ENCODE results near the gene REN. TPM values are rescaled to one million over a fixed set of nuclear protein-coding genes. Genes with fewer than 3 reads are reported as not detected.

The REN gene
- total and polyA plus RNA-seq, 2 donors (not counting 1 experiment from before 2014, with no cell fraction given), result 0.17 to 0.20 TPM

GRCh38 chr1:204188959-204189639 lies 23.0 kb upstream of the REN start:
- no peak overlapping the region for H3K4me2 ChIP-seq (ENCODE audit: extremely low read depth, insufficient read depth, low read length)
- no peaks in the 10 kb centered on the region for H3K4me1 ChIP-seq (ENCODE audit: control insufficient read depth, extremely low read depth, insufficient read depth, low read length)
- no peaks in the 10 kb centered on the region for H3K79me2 ChIP-seq (ENCODE audit: control insufficient read depth, insufficient read depth, low read length)
- H4K20me1 ChIP-seq (ENCODE audit: control insufficient read depth, extremely low read depth, insufficient read depth, low read length), result no peaks in the 10 kb centered on the region
- no peak overlapping the region for H3K27ac ChIP-seq (ENCODE audit: insufficient read depth, low read length)
- H2AFZ ChIP-seq (ENCODE audit: low read length), result no peak overlapping the region
- no peaks in the 10 kb centered on the region for H3K36me3 ChIP-seq (ENCODE audit: control insufficient read depth, insufficient read depth, low read length)
- no peak for DNase-seq (ENCODE audit: low read depth in 2 of 2)
- no peak overlapping the region for H3K4me3 ChIP-seq (replicated peaks in 1 of 4; ENCODE audit: control extremely low read depth in 1 of 4, insufficient read depth in 1 of 4, low read depth in 3 of 4, low read length in 4 of 4)
- H3K9ac ChIP-seq (ENCODE audit: insufficient read depth, low read length), result no peak overlapping the region
- TF ChIP-seq EZH2 (IDR thresholded peaks at IDR 0.05; ENCODE audit: low read length, missing control alignments), result no peak
- TF ChIP-seq, protein P1, sequence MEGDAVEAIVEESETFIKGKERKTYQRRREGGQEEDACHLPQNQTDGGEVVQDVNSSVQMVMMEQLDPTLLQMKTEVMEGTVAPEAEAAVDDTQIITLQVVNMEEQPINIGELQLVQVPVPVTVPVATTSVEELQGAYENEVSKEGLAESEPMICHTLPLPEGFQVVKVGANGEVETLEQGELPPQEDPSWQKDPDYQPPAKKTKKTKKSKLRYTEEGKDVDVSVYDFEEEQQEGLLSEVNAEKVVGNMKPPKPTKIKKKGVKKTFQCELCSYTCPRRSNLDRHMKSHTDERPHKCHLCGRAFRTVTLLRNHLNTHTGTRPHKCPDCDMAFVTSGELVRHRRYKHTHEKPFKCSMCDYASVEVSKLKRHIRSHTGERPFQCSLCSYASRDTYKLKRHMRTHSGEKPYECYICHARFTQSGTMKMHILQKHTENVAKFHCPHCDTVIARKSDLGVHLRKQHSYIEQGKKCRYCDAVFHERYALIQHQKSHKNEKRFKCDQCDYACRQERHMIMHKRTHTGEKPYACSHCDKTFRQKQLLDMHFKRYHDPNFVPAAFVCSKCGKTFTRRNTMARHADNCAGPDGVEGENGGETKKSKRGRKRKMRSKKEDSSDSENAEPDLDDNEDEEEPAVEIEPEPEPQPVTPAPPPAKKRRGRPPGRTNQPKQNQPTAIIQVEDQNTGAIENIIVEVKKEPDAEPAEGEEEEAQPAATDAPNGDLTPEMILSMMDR (conservative IDR thresholded peaks at IDR 0.05 in 1 of 2, IDR thresholded peaks at IDR 0.05 in 1 of 2; ENCODE audit: low read depth in 1 of 2, low read length in 2 of 2), result no peak
- no peaks in the 10 kb centered on the region for H3K9me3 ChIP-seq (ENCODE audit: control insufficient read depth, insufficient read depth, low read depth, low read length)
- peaks cover 36% of the 10 kb centered on the region for H3K27me3 ChIP-seq (ENCODE audit: control insufficient read depth, insufficient read depth, low read length)

- Histone ChIP-seq H2AFZ (ENCODE audit: low read length) (no peak overlapping the region), H4K20me1 (ENCODE audit: control insufficient read depth, extremely low read depth, insufficient read depth, low read length) (no peaks in the 10 kb centered on the region), H3K27ac (ENCODE audit: insufficient read depth, low read length) (no peak overlapping the region), H3K9me3 (ENCODE audit: control insufficient read depth, insufficient read depth, low read depth, low read length) (no peaks in the 10 kb centered on the region), H3K4me2 (ENCODE audit: extremely low read depth, insufficient read depth, low read length) (no peak overlapping the region), H3K27me3 (ENCODE audit: control insufficient read depth, insufficient read depth, low read length) (peaks cover 27% of the 10 kb centered on the region), H3K4me3 (replicated peaks in 1 of 4; ENCODE audit: control extremely low read depth in 1 of 4, insufficient read depth in 1 of 4, low read depth in 3 of 4, low read length in 4 of 4) (no peak overlapping the region), H3K4me1 (ENCODE audit: control insufficient read depth, extremely low read depth, insufficient read depth, low read length) (no peaks in the 10 kb centered on the region), H3K9ac (ENCODE audit: insufficient read depth, low read length) (no peak overlapping the region), H3K36me3 (ENCODE audit: control insufficient read depth, insufficient read depth, low read length) (no peaks in the 10 kb centered on the region), H3K79me2 (ENCODE audit: control insufficient read depth, insufficient read depth, low read length) (no peaks in the 10 kb centered on the region)
- no peak for DNase-seq (ENCODE audit: low read depth in 2 of 2)
- no peak for TF ChIP-seq EZH2 (IDR thresholded peaks at IDR 0.05; ENCODE audit: low read length, missing control alignments)
- TF ChIP-seq, protein P1 (conservative IDR thresholded peaks at IDR 0.05 in 1 of 2, IDR thresholded peaks at IDR 0.05 in 1 of 2; ENCODE audit: low read depth in 1 of 2, low read length in 2 of 2), result no peak
Observed at GRCh38 chr1:204186597-204186996, 20.5 kb upstream of the REN start.

GRCh38 chr1:204181116-204181515 lies 15.0 kb upstream of the REN start:
- no peak overlapping the region for H3K4me2 ChIP-seq (ENCODE audit: extremely low read depth, insufficient read depth, low read length)
- H3K9ac ChIP-seq (ENCODE audit: insufficient read depth, low read length), result no peak overlapping the region
- H2AFZ ChIP-seq (ENCODE audit: low read length), result no peak overlapping the region
- no peaks in the 10 kb centered on the region for H3K9me3 ChIP-seq (ENCODE audit: control insufficient read depth, insufficient read depth, low read depth, low read length)
- no peaks in the 10 kb centered on the region for H3K27me3 ChIP-seq (ENCODE audit: control insufficient read depth, insufficient read depth, low read length)
- no peaks in the 10 kb centered on the region for H3K4me1 ChIP-seq (ENCODE audit: control insufficient read depth, extremely low read depth, insufficient read depth, low read length)
- no peak overlapping the region for H3K27ac ChIP-seq (ENCODE audit: insufficient read depth, low read length)
- H3K79me2 ChIP-seq (ENCODE audit: control insufficient read depth, insufficient read depth, low read length), result no peaks in the 10 kb centered on the region
- no peaks in the 10 kb centered on the region for H4K20me1 ChIP-seq (ENCODE audit: control insufficient read depth, extremely low read depth, insufficient read depth, low read length)
- no peak for TF ChIP-seq EZH2 (IDR thresholded peaks at IDR 0.05; ENCODE audit: low read length, missing control alignments)
- TF ChIP-seq, protein P1 (conservative IDR thresholded peaks at IDR 0.05 in 1 of 2, IDR thresholded peaks at IDR 0.05 in 1 of 2; ENCODE audit: low read depth in 1 of 2, low read length in 2 of 2), result no peak
- no peaks in the 10 kb centered on the region for H3K36me3 ChIP-seq (ENCODE audit: control insufficient read depth, insufficient read depth, low read length)
- DNase-seq (ENCODE audit: low read depth in 2 of 2), result no peak
- H3K4me3 ChIP-seq (replicated peaks in 1 of 4; ENCODE audit: control extremely low read depth in 1 of 4, insufficient read depth in 1 of 4, low read depth in 3 of 4, low read length in 4 of 4), result no peak overlapping the region
